ENCODE results near the gene ELAPOR1.

The ELAPOR1 gene, protein sequence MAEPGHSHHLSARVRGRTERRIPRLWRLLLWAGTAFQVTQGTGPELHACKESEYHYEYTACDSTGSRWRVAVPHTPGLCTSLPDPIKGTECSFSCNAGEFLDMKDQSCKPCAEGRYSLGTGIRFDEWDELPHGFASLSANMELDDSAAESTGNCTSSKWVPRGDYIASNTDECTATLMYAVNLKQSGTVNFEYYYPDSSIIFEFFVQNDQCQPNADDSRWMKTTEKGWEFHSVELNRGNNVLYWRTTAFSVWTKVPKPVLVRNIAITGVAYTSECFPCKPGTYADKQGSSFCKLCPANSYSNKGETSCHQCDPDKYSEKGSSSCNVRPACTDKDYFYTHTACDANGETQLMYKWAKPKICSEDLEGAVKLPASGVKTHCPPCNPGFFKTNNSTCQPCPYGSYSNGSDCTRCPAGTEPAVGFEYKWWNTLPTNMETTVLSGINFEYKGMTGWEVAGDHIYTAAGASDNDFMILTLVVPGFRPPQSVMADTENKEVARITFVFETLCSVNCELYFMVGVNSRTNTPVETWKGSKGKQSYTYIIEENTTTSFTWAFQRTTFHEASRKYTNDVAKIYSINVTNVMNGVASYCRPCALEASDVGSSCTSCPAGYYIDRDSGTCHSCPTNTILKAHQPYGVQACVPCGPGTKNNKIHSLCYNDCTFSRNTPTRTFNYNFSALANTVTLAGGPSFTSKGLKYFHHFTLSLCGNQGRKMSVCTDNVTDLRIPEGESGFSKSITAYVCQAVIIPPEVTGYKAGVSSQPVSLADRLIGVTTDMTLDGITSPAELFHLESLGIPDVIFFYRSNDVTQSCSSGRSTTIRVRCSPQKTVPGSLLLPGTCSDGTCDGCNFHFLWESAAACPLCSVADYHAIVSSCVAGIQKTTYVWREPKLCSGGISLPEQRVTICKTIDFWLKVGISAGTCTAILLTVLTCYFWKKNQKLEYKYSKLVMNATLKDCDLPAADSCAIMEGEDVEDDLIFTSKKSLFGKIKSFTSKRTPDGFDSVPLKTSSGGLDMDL

GRCh38 chr1:109113590-109114341 is at the start of gene ELAPOR1:
Gene ELAPOR1 (plus strand): TSS chr1:109114115. CDS start chr1:109114184, 69 bp downstream.
- no peak for DNase-seq (ENCODE audit: low spot score)

DNA sequence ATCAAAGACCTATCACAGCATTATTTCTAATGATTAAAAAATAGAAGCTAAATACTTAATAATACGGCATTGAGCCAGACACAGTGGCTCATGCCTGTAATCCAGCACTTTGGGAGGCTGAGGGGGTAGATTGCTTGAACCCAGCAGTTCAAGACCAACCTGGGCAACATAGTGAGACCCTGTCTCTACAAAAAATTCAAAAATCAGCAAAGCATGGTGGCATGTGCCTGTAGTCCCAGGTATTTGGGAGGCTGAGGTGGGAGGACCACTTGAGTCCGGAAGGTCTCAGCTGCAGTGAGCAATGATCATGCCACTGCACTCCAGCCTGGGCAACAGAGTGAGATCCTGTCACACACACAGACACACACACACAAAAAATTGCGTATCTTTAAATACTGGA is 48.8 kb upstream of the ELAPOR1 start:
- DNase-seq (ENCODE audit: low spot score) = no peak

GRCh38 chr1:109067883-109068282 is 46.0 kb upstream of the ELAPOR1 start:
- no peak for DNase-seq (ENCODE audit: low spot score)

- DNase-seq (ENCODE audit: low spot score) = no peak
Measured at GRCh38 chr1:109069294-109069693, 44.6 kb upstream of the ELAPOR1 start.

GRCh38 chr1:109075531-109076490 is 38.1 kb upstream of the ELAPOR1 start, which contains the start of gene TAF13:
Gene TAF13 (minus strand): TSS chr1:109076003. CDS start chr1:109075947, 56 bp downstream.
- DNase-seq (ENCODE audit: low spot score) = peak; percentile 87

DNA sequence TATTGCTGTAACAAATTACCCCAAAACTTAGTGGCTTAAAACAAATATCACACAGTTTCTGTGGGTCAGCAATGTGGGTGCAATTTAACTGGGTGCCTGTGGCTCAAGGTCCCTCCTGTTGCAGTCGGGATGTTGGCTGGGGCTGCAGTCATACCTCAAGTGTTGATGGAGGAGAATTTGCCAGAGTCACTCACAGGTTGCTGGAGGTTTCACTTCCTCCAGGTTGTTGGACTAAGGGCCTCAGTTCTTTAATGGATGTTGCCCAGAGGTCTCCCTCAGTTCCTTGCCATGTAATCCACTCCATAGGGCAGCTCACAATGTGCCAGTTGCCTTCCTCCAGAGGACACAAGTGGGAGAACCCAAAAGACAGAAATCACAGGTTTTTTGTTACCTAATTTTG is 35.6 kb upstream of the ELAPOR1 start:
- DNase-seq (ENCODE audit: low spot score) = no peak

- DNase-seq (ENCODE audit: low spot score) = no peak
Measured at GRCh38 chr1:109079240-109079622, 34.7 kb upstream of the ELAPOR1 start.

DNA sequence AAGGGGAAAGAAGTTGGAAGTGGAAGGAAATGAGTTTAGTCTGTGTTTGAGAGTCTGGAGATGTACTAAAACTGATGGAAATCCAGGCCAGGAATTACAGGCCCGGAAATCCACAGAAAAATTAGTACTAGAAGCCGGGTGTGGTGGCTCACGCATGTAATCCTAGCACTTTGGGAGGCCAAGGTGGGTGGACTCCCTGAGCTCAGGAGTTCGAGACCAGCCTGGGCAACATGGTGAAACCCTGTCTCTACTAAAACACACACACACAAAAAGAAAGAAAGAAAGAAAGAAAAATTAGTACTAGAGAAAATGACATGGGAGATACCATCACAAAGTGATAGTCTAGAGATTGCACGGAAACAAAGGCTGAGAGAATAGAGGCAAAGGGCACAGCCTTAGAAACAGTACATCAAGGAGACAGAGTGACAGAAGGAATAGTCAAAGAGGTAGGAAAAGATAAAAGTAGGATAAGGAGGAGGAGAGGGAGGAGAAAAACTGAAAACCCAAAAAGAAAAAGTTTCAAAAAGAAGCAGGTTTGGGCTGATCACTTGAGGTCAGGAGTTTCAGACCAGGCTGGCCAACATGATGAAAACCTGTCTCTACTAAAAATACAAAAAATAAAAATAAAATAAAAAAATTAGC is 33.4 kb upstream of the ELAPOR1 start:
- no peak for DNase-seq (ENCODE audit: low spot score)

DNA sequence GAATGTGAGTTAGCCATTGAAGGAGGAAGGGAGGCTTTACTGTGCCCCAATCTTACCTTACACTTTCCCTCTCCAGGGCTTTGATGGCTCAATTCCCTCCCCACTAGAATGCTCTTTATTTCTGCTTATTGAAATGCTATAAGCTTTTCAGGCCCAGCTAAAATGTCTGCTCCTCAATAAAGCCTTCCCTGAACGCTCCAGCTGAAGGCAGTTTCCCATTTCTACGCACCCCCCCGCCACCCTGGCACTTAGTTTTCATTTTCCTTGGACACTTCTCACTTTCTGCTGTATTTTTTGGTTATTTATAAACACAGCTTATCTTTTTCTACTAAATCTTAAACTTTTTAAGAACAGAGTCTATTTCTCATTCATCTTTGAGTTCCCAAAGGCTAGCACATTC is 30.4 kb upstream of the ELAPOR1 start:
- DNase-seq (ENCODE audit: low spot score) = no peak

- peak; percentile 88 for DNase-seq (ENCODE audit: low spot score)
Measured at GRCh38 chr1:109083923-109084322, 30.0 kb upstream of the ELAPOR1 start.

DNA sequence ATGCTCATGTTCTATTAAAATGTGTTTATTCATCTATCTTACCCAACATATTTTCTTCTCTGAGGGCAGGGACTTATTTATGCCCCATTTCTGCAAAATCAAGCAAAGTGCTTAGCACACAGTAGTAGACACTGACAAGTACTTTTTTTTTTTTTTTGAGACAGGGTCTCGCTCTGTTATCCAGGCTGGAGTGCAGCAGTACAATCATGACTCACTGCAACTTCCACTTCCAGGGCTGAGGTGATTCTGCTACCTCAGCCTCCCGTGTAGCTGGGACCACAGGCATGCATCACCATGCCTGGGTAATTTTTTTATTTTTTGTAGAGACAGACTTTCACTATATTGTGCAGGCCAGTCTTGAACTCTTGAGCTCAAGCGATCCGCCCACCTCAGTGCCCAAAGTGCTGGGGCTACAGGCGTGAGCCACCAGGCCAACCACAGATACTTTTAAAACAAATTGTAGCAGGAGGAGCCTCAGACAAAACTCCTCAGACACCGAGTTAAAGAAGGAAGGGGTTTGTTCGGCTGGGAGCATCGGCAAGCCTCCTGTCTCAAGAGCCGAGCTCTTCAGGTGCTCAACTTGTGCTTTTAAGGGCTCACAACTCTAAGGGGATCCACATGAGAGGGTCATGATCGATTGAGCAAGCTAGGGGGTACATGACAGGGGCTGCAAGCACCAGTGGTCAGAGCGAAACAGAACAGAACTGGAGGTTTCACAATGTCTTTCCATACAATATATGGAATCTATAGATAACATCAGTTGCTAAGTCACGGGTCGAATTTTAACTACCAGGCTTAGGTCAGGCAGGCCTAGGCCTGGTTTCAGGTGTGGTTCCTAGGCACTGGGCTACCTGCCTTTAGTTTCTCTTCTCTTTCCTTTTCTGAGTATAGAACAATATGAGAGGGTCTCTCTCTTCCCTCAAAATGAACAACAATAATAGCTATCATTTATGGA is 29.1 kb upstream of the ELAPOR1 start:
- no peak for DNase-seq (ENCODE audit: low spot score)

- DNase-seq (ENCODE audit: low spot score) = peak; percentile 78
Measured at GRCh38 chr1:109089242-109090015, 24.5 kb upstream of the ELAPOR1 start.

GRCh38 chr1:109090196-109091077 is 23.5 kb upstream of the ELAPOR1 start, which contains the start of gene TMEM167B:
Gene TMEM167B (plus strand): TSS chr1:109090764. CDS start chr1:109090873, 109 bp downstream.
- peak; percentile 61 for DNase-seq (ENCODE audit: low spot score)

DNA sequence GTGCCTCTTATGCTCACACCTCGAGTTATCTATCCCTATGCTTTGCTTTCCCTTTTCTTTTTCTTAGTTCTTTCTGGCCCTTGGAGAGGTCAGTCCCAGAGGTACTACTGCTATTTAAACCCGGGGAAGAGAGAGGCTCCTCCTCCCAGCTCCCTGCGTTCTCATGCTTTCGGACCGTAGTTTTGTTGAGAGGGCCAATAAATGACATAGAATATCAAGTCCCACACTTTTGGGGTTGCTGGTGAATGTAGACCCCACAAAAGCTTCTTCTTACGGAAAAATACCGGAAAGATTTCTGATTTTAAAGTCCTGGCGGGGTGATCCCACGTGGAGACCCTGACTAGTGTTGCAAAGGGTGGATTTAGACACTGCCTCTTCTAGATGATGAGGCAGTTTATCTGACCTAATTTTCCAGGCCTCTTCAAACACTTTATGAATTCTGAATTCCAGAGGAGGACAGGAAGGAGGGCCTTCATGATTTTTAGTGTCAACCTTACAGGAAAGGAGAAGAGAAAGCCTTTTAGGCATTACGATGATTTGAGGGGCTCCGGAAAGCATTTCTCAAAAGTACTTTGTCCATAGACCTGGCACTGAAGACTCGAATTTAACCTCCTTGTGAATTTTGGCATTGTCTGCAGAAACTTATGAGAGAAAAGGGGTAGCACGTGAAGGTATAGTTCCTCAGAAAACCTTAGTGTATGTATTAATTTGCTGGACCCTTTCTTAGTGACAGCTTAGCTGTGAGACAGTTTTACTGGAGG is 22.7 kb upstream of the ELAPOR1 start:
- DNase-seq (ENCODE audit: low spot score) = no peak

- DNase-seq (ENCODE audit: low spot score) = no peak
Measured at GRCh38 chr1:109091839-109092193, 22.1 kb upstream of the ELAPOR1 start.

DNA sequence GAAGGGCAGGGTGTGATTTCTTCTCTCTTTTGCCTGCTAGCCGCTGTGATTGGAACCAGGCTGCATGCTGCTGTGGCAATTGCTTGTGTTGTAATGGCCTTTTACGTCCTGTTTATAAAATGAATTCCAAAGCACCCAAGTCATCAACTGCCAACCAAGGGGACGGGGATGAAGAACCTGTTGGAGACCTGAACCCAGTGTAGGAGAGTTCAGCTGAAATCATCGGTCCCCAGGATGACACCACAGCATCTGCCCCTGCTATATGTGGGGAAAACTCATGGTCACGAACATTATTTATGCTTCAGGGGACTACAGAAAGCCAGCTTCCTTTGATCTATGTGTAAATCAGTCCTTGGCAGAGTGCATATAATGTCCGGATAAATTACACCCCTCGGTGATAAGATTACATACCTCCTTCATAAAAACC is 19.5 kb upstream of the ELAPOR1 start:
- no peak for DNase-seq (ENCODE audit: low spot score)
